ENCODE results near the gene CPVL.

Gene CPVL

GRCh38 chr7:29090836-29091601 is 55.3 kb downstream of the CPVL start:
- no peak overlapping the region for H3K27ac ChIP-seq

GRCh38 chr7:29090151-29090805 is 56.1 kb downstream of the CPVL start:
- H3K27ac ChIP-seq, result no peak overlapping the region

More at GRCh38 chr7:29090836-29091601, 55.3 kb downstream of the CPVL start:
- TF ChIP-seq ZFX (IDR thresholded peaks at IDR 0.05; ENCODE audit: borderline replicate concordance) (no peak), CTCF (IDR thresholded peaks at IDR 0.05) (no peak)

GRCh38 chr7:29087840-29088170 is 58.5 kb downstream of the CPVL start:
- TF ChIP-seq CTCF (IDR thresholded peaks at IDR 0.05), result no peak
- no peak for TF ChIP-seq ZFX (IDR thresholded peaks at IDR 0.05; ENCODE audit: borderline replicate concordance)
- no peak overlapping the region for H3K27ac ChIP-seq

More at GRCh38 chr7:29090151-29090805, 56.1 kb downstream of the CPVL start:
- TF ChIP-seq CTCF (IDR thresholded peaks at IDR 0.05), result no peak
- no peak for TF ChIP-seq ZFX (IDR thresholded peaks at IDR 0.05; ENCODE audit: borderline replicate concordance)

DNA sequence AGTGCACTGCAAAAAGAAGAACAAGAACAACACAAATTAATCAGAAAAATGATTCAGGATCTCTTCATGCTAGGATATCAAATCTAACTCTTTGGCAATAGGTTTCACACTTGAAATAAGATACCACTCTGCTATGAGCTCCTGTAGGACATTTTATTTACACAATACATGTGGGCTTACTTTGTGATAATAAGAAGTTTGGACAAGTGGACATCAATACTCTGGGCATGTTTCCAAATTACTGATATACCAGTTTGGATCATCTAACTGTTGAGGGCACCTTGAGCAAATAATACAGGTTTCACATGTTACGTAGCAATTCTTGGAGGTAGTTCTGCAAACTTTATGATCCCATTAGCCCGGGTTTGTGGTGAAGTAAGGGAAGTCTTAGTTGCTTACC is 59.8 kb downstream of the CPVL start:
- no peak overlapping the region for H3K27ac ChIP-seq
- TF ChIP-seq CTCF (IDR thresholded peaks at IDR 0.05) (no peak), ZFX (IDR thresholded peaks at IDR 0.05; ENCODE audit: borderline replicate concordance) (no peak)

DNA sequence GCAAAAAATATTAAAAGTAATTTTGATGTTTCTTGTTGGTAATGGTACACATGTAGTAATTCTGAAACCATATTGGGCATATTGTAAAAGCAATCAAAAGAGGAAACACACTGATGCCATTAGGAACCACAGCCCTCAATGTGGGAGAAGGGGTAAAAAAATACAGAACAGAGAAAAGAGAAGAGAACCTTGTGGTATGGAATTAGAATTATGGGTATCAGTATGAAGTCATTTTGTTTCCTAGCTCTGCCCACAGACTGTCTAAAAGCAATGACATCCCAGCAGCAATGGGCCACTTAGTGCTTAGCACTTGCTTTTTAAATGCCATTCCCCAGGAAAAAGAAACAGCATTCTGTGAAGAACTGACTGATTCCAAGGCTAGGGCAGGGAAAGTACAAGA is 61.5 kb downstream of the CPVL start:
- no peak overlapping the region for H3K27ac ChIP-seq
- TF ChIP-seq ZFX (IDR thresholded peaks at IDR 0.05; ENCODE audit: borderline replicate concordance), result no peak
- no peak for TF ChIP-seq CTCF (IDR thresholded peaks at IDR 0.05)

DNA sequence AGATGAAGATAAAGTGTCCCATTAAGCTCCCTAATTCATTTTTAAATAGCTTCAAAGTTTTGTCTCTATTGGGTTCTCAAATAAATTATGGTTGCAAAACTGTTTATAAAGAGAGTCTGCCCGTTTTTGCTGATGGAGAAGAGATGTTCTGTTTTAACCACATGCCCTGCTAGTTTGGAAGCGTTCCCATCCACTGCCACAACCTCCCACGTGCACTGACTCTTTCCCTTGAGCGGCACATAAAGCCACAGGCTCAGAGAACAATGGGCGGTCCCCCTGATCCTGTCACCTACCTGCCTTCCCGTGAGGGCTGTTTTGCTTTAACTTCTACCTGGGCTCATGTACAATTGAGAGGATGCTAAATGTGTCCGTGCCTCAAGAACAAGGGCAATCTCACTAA is 65.5 kb downstream of the CPVL start:
- no peak for TF ChIP-seq ZFX (IDR thresholded peaks at IDR 0.05; ENCODE audit: borderline replicate concordance)
- TF ChIP-seq CTCF (IDR thresholded peaks at IDR 0.05), result no peak
- H3K27ac ChIP-seq, result no peak overlapping the region
